ENCODE results near the gene ERBIN. TPM values are rescaled to one million over a fixed set of nuclear protein-coding genes. Genes with fewer than 3 reads are reported as not detected.

ERBIN gene
- polyA plus RNA-seq, 1 donor from 2014 or later = 28.4 TPM

DNA sequence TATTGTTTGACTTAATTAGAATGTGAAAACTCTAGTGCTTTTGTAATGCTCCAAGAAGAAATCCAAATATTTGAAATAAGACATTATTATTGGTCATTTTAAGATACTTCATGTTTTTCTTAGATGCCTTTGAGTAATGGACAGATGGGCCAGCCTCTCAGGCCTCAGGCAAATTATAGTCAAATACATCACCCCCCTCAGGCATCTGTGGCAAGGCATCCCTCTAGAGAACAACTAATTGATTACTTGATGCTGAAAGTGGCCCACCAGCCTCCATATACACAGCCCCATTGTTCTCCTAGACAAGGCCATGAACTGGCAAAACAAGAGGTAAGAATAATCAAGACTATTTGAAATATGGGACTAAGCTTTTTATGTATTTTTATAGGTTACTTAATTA is 148.5 kb downstream of the ERBIN start:
- H3K4me2 ChIP-seq (ENCODE audit: low read length) = no peak overlapping the region
- H3K79me2 ChIP-seq (replicated peaks; ENCODE audit: insufficient read depth, low read length) = no peaks in the 10 kb centered on the region
- H3F3A ChIP-seq (ENCODE audit: insufficient read depth, low read length, poor library complexity, severe bottlenecking) = no peaks in the 10 kb centered on the region
- no peaks in the 10 kb centered on the region for H3K27me3 ChIP-seq (ENCODE audit: insufficient read depth, low read depth, low read length)
- no peaks in the 10 kb centered on the region for H3K9me2 ChIP-seq (ENCODE audit: insufficient read depth, low read length)
- H3K36me3 ChIP-seq (ENCODE audit: insufficient read depth, low read length) = no peaks in the 10 kb centered on the region
- H2AFZ ChIP-seq (ENCODE audit: low read depth, low read length) = no peak overlapping the region
- no peak overlapping the region for H3K4me3 ChIP-seq (ENCODE audit: low read length)
- H3K27ac ChIP-seq (ENCODE audit: low read length) = no peak overlapping the region
- no peaks in the 10 kb centered on the region for H3K9me3 ChIP-seq (ENCODE audit: low read length)
- TF ChIP-seq, protein P1, sequence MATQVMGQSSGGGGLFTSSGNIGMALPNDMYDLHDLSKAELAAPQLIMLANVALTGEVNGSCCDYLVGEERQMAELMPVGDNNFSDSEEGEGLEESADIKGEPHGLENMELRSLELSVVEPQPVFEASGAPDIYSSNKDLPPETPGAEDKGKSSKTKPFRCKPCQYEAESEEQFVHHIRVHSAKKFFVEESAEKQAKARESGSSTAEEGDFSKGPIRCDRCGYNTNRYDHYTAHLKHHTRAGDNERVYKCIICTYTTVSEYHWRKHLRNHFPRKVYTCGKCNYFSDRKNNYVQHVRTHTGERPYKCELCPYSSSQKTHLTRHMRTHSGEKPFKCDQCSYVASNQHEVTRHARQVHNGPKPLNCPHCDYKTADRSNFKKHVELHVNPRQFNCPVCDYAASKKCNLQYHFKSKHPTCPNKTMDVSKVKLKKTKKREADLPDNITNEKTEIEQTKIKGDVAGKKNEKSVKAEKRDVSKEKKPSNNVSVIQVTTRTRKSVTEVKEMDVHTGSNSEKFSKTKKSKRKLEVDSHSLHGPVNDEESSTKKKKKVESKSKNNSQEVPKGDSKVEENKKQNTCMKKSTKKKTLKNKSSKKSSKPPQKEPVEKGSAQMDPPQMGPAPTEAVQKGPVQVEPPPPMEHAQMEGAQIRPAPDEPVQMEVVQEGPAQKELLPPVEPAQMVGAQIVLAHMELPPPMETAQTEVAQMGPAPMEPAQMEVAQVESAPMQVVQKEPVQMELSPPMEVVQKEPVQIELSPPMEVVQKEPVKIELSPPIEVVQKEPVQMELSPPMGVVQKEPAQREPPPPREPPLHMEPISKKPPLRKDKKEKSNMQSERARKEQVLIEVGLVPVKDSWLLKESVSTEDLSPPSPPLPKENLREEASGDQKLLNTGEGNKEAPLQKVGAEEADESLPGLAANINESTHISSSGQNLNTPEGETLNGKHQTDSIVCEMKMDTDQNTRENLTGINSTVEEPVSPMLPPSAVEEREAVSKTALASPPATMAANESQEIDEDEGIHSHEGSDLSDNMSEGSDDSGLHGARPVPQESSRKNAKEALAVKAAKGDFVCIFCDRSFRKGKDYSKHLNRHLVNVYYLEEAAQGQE (IDR thresholded peaks at IDR 0.05; ENCODE audit: borderline replicate concordance) = no peak
- TF ChIP-seq RAD21 (conservative IDR thresholded peaks at IDR 0.05) = no peak
- TF ChIP-seq TAF1 (IDR thresholded peaks at IDR 0.05; ENCODE audit: low read depth) = no peak
- TF ChIP-seq MXI1 (conservative IDR thresholded peaks at IDR 0.05; ENCODE audit: poor library complexity, severe bottlenecking) = no peak
- H4K20me1 ChIP-seq (ENCODE audit: insufficient read depth) = no peaks in the 10 kb centered on the region
- H3K9ac ChIP-seq (ENCODE audit: low read length) = no peak overlapping the region

DNA sequence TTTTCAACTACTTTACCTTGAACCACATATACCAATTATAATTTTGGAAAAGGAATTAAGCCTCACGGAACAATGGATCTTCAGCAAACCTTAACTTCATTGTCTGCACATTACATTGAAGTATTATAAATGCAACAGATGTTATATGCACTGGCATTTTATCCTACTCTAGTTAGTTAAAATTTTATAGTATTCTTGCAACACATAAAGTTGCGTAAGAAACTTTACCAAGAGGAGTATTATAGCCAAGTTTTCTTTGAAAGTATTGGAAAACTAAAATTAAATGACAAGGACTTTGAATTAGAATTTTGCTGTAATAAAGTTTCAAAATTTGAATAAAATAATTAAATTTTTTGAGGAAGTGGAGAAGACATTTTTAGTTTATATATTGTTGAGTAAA is 154.3 kb downstream of the ERBIN start:
- Histone ChIP-seq H2AFZ (ENCODE audit: low read depth, low read length) (no peak overlapping the region), H3K9me3 (ENCODE audit: low read length) (no peaks in the 10 kb centered on the region), H3F3A (ENCODE audit: insufficient read depth, low read length, poor library complexity, severe bottlenecking) (no peaks in the 10 kb centered on the region), H3K9ac (ENCODE audit: low read length) (no peak overlapping the region), H3K36me3 (ENCODE audit: insufficient read depth, low read length) (no peaks in the 10 kb centered on the region), H3K4me2 (ENCODE audit: low read length) (no peak overlapping the region), H3K27me3 (ENCODE audit: insufficient read depth, low read depth, low read length) (no peaks in the 10 kb centered on the region), H3K4me3 (ENCODE audit: low read length) (no peak overlapping the region), H4K20me1 (ENCODE audit: insufficient read depth) (no peaks in the 10 kb centered on the region), H3K79me2 (replicated peaks; ENCODE audit: insufficient read depth, low read length) (no peaks in the 10 kb centered on the region), H3K27ac (ENCODE audit: low read length) (no peak overlapping the region), H3K9me2 (ENCODE audit: insufficient read depth, low read length) (no peaks in the 10 kb centered on the region)
- TF ChIP-seq POLR2AphosphoS5 (IDR thresholded peaks at IDR 0.05) (no peak), MXI1 (conservative IDR thresholded peaks at IDR 0.05; ENCODE audit: poor library complexity, severe bottlenecking) (no peak)

DNA sequence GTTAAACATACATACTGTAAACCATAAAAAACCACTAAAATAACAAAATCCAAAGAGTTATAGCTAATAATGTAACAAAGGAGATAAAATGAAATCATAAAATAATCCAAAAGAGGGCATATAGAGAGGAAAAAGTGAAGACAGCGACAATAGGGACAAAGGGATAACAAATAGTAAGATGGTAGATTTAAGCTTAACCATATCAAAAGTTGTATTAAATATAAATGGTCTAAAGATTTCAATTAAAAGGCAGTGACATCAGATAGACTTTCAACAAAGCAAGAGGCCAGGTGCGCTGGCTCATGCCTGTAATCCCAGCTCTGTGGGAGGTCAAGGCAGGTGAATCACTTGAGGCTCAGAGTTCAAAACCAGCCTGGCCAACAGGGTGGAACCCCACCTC is 163.0 kb downstream of the ERBIN start:
- Histone ChIP-seq H2AFZ (ENCODE audit: low read depth, low read length) (no peak overlapping the region), H3F3A (ENCODE audit: insufficient read depth, low read length, poor library complexity, severe bottlenecking) (no peaks in the 10 kb centered on the region), H3K9me2 (ENCODE audit: insufficient read depth, low read length) (no peaks in the 10 kb centered on the region), H3K4me2 (ENCODE audit: low read length) (no peak overlapping the region), H3K27ac (ENCODE audit: low read length) (no peak overlapping the region), H4K20me1 (ENCODE audit: insufficient read depth) (no peaks in the 10 kb centered on the region), H3K9me3 (ENCODE audit: low read length) (peaks cover 8% of the 10 kb centered on the region), H3K4me3 (ENCODE audit: low read length) (no peak overlapping the region), H3K9ac (ENCODE audit: low read length) (no peak overlapping the region), H3K79me2 (replicated peaks; ENCODE audit: insufficient read depth, low read length) (no peaks in the 10 kb centered on the region), H3K36me3 (ENCODE audit: insufficient read depth, low read length) (no peaks in the 10 kb centered on the region), H3K27me3 (ENCODE audit: insufficient read depth, low read depth, low read length) (no peaks in the 10 kb centered on the region)
- TF ChIP-seq SMC3 (conservative IDR thresholded peaks at IDR 0.05; ENCODE audit: poor library complexity) (no peak), MXI1 (conservative IDR thresholded peaks at IDR 0.05; ENCODE audit: poor library complexity, severe bottlenecking) (no peak), TAF1 (IDR thresholded peaks at IDR 0.05; ENCODE audit: low read depth) (no peak), POLR2AphosphoS5 (IDR thresholded peaks at IDR 0.05) (no peak), EP300 (conservative IDR thresholded peaks at IDR 0.05; ENCODE audit: poor library complexity, severe bottlenecking) (no peak), RAD21 (conservative IDR thresholded peaks at IDR 0.05) (no peak), EZH2 (IDR thresholded peaks at IDR 0.05; ENCODE audit: borderline replicate concordance, insufficient read depth, low read length, poor library complexity, severe bottlenecking) (no peak)
- TF ChIP-seq, protein P1 (IDR thresholded peaks at IDR 0.05; ENCODE audit: borderline replicate concordance) = no peak
- TF ChIP-seq, protein P2, sequence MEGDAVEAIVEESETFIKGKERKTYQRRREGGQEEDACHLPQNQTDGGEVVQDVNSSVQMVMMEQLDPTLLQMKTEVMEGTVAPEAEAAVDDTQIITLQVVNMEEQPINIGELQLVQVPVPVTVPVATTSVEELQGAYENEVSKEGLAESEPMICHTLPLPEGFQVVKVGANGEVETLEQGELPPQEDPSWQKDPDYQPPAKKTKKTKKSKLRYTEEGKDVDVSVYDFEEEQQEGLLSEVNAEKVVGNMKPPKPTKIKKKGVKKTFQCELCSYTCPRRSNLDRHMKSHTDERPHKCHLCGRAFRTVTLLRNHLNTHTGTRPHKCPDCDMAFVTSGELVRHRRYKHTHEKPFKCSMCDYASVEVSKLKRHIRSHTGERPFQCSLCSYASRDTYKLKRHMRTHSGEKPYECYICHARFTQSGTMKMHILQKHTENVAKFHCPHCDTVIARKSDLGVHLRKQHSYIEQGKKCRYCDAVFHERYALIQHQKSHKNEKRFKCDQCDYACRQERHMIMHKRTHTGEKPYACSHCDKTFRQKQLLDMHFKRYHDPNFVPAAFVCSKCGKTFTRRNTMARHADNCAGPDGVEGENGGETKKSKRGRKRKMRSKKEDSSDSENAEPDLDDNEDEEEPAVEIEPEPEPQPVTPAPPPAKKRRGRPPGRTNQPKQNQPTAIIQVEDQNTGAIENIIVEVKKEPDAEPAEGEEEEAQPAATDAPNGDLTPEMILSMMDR (IDR thresholded peaks at IDR 0.05; ENCODE audit: poor library complexity, severe bottlenecking) = no peak
